HG03196 (cell line): ENCODE results near the gene CC2D2A.

Experiments
- ATAC-seq: cut with Tn5 transposase; IDR thresholded peaks from one replicate; pipeline ENCODE4 v1.9.1; 2021; ENCODE audit not compliant: unreplicated experiment

The CC2D2A gene

DNA sequence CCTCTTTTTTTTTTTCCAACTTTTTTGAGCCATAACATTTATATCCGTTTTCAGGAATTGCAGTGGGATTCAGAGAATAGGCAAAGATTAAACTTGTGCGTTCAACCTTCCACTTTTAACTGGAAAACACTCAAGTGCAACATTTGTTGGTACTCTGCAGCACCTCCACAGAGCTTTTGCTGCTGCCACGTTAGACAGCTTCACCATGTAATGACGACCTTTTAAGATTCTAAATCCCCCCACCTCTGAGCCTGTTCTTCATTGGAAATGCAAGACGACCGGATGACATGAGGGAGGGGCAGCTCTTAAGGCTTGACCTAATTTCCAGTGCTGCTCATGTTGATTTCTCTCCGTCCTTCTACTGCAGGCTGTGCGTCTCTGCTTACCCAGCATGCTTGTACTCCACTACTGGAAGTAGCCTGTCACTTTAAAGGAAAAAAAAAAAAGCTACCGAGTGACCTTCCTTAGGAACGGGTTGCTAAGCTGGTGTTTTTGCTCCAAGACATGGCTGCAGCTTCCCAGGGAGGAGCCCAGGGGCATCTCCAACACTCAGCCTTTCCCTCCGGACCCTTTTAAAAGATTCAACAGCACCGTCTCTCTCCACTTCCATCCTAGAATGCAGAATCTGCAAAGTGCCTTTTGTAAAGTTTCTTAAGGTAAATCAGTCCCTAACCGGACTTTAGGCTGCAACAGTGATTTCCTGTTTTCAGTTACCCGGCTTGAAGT lies at the start of gene CC2D2A:
CC2D2A (plus strand) TSS at position 481 of the 726 bp plus-strand sequence. CDS start 6,051 bp downstream, outside the sequence.
- no peak for ATAC-seq

DNA sequence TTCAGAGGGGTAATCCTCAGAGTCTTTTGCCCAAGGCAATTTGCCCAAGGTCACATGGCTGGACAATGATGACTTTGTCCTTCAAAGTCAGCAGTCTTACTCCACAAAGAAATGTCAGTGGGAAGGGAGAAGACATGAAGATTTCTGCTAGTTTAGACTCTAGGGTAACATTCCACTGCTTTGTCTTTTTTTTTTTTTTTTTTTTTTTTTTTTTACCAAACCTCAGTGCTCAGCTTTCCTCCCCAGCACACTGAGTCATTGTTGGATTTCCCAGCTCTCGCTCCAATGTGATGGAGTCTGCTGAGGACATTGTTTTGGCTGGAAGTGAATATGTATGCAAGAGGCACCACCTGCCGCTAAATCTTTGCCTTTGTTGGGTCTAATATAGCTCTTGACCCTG lies 49.0 kb upstream of the CC2D2A start:
- no peak for ATAC-seq

DNA sequence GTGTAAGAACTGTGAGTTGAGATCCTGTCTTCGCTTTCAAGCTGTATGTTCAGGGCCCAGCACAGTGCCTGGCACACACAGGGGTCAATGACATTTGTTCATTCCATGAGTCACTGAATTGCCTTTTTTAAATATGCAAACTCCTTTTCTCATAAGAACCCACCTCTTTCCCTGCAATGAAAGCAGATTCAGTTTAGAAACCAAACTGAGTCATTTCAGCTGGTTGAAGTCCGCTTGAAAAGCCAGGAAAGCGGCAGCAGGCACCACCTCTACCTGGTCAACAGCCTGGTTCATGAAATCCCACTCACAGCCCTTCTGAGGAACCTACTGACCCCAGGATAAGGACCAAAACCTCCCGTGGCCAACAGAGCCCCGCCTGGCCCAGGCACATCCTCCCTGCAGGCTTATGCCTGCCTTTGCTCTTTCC lies 46.4 kb upstream of the CC2D2A start:
- no peak for ATAC-seq

DNA sequence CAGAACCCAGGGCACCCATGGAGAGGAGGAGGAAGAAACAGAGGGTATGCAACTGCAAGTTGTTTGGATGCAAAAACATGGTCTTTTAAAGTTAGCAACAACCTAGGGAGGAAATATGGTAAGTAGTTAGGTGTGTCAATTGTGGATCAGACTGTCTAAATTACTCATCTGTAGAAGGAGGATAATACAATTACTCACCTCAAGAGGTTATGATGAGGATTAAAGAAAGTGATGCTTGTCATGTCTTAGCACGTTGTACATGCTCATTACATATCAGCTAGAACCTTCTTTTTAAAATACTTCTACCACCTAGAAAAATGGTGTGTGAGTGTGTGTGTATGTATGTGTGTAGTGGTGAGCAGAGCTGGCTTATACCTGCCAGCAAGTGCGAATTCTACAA lies 44.2 kb upstream of the CC2D2A start:
- no peak for ATAC-seq

DNA sequence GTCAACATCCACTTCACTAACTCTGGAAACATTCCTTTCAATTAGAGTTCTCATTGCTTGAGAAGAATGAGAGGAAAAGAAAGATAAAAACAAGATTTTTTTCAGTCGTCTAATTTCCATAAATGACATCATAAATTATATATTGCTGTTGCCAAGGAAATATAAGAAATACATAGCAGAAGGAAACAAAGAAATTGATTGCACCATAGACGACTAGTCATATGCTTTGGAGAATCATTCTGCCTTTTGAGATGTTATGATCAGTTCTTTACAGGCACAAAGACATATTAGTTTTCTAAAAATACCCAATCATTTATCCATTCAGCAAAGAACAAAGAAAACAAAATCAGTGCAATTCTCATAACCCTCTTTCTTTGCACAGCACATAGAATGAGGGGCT lies 42.5 kb upstream of the CC2D2A start:
- no peak for ATAC-seq

DNA sequence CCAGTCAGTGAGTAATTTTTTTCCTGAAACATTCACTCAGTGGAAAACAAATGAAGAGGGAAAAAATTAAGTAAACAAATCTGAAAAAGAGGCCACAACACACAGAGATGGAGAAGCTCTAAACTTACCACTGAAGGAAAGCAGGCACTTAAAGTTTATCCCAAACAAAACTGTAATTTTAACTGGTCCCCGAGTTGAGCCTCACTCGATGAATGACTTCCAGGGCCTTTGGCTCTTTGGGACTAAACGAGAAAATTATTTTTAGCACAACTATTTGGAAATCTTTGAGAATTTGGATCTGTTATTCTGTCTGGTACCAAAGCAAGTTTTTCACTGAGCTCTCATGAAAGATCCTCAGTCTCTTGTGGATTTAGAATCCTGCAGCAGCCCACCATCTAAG lies 42.0 kb upstream of the CC2D2A start, which contains the start of gene C1QTNF7:
C1QTNF7 (plus strand) TSS at position 333 of the 400 bp plus-strand sequence. CDS start 7,711 bp downstream, outside the sequence.
- no peak for ATAC-seq

DNA sequence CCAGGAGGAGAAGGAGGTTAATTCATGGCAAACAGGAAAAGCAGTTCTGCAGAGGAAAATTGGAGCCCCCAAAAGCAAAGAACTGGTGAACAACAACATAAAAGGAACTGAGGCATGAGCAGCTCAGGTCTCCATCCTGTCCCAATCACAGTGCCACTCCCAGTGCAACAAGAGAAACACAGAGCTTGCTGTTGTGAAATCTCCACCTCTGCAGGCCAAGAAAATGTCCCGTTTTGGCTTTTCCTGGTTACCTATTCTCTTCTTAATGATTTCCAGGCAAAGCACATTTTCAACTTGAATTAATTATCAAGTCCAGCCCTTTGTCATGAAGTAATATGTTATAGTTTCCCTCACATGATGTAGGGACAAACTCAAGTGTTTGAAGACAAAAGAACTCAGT lies 41.1 kb upstream of the CC2D2A start:
- no peak for ATAC-seq

DNA sequence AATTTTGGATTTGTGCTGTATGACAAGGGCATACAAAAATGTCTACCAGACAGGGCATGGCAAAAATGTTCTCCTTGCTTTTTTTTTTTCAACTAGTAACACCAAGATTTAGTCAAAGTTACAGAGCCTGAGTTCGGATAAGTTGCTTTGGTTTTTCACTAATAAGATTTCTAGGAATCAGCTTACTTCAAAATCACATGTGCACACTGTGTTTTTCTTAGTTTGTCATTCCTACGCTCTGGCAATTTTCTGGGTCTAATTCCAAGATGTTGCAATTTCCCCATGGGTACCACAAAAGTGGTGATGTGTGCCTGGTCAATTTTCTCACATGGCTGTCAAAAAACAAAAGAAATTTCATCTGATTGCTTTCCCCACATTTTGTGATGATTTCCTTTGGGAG lies 35.6 kb upstream of the CC2D2A start:
- ATAC-seq: no peak

DNA sequence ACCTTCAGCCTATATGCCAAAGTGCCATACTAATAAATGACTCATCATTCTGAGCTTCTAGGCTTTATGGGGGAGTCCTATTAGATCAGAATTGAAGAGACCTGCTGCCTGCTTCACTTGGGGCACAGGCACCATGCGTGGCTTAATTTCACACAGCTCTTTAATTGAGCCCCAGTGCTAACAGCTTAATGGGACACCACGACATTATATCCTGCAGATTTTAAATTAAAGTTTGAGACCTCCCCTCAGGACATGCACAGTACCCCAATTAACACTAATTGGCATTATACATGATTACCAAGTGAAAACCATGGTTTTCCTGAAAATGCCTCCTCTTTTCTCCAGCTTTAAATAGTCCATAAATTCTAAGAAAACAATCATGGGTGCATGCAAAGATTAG lies 35.0 kb upstream of the CC2D2A start:
- ATAC-seq: no peak

DNA sequence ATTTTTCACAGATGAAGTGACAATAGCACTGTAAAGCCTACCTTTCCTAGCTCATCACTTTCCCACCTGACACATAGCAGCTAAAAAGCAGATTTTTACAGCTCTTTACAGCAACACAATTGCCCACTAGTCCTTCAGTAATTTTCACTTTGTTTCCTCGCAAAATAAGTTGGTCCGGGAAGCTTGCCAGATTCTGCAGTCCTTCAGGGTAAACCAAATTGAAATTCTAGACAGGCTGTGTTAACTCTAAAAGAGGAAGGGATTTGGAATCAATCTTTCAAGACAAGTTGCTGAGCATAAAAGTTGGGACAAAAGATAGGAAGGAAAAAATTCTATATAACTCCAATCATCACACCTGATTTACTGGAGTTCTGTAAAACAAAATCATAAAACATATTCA lies 33.2 kb upstream of the CC2D2A start:
- ATAC-seq: no peak

DNA sequence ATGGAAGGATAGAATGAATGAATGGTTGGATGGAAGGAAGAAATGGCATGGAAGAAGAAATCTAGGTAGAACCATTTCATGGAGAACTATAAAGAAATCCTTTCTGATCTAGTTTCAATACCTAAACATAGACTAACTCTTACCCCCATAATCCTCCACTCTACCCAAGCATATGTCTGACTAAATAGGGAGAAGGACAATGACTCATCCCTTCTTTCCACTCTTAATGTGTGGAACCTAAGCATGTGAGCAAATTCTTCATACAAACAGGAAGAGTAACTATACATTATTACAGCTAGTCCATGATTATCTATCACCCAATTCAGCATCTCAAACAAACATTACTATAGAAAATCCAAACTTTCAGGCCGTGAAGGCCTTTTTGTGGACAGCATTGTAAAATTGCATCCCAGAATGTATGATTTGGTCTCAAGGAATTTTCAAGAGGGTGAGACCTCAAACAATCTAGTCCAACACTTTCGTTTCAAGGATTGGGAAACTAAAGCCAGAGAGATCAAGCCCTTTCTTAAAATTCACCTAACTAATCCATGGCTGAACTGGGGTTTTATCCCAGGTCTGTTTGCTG lies 30.6 kb upstream of the CC2D2A start:
- no peak for ATAC-seq

DNA sequence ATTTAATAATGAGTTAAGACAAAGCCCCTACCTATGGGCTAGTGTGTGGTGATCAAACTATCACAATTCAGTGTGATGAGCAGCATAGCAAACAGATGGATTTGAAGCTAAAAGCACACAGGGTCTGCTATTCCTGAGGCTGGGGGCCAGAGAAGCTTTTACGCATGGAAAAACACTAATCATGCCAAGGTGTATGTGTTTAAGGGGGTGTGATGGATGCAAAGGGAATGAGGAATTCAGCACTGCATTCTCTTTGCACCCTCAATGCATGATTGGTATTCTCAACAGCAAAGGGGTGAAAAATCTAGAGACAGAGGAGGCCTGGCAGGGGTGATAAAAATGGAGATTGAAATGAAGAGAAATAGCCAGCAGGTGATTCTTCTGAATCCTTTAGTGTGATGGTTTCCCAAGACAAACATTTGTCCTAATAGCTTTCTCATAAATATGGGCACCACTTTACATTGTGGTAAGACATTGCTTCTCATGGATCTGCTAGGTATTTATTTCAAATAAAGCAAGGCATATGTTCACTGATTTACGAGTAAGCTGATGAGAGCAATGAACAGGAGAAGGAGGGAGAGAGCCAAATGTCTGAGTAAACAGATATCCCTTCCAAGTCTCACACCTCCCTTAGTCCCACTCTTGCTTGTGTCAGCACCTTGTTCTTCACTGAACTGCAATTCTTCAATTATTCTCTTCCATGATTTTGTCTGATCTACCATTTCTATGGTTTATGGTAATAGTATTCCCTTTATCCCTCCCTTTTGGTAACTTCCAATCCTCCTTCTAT lies 26.1 kb upstream of the CC2D2A start:
- ATAC-seq: no peak

DNA sequence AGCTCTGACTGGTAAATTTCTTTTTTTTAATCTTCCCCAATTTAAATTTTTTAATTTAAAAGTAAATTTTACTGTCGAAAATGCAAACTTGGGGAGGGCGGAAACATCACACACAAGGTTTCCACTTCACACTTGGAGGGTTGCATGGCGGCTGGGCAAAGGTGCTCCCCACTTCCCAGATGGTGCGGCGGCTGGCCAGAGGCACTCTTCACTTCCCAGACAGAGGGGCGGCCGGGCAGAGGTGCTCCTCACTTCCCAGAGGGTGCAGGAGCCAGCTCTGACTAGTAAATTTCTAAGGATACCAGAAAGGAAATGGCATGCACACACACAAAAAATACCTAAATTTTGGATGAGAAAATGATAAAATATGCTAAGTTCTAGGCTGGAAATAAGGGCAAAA lies 25.4 kb upstream of the CC2D2A start:
- ATAC-seq: no peak

DNA sequence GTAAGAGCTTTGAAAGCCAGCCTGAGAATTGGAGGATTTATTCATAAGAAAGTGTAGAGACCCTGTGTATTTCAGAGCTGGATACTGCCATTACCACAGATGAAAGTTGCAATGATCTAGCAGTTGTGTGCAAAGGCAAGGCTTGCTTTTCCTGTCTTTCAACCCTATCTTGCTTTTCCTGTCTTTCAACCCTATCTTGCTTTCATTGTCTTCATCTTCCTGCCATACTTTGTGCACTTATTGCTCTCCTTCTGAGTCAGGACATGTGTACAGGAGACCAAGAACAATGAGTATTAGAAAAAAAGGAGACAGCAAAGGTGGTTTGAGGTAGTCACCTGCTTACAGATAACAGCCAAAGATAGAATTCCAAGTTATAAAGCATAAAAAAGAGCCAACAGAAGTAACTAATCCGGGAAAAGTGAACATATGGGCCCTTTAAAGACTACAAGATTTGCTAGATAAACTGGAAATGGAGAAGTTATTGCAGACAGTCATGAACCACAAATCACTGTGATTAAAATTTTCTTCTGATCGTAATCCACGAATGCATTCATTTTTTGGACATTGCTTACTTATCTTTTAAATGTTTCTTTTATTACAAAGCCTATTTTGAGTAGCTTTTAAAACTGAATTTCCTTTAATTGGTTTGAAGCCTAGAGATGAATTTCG lies 24.7 kb upstream of the CC2D2A start:
- ATAC-seq: no peak

DNA sequence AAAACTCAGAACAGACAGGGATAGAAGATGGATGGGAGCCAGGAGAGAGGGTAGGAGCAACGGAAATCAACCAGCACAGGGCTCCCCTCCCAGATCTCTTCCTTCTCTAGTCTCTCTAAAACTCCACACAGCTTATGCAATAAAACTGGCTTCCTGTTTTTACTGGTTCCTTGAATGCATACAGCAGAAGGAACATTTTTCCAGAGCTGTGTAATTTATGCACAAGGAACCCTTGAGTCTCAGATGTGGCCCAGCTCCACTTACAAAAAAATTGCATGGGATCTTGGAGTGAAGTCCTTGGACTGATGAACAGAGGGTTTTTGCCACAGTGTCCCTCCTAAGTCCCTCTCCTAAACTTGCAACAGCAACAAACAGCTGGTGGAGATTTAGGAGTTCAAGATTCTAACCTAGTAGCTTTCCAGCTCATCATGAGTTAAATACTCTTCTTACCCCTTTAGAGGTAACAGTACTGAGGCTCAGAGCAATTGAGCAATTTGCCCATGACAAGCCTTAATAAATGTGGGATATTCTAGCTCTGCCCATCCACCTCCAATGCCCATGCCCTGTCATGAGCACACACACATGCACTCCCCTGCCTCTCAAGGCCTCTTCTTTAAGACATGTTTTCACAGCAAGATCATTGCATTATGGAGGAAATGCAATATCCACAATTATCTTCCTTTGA lies 18.4 kb upstream of the CC2D2A start:
- no peak for ATAC-seq

DNA sequence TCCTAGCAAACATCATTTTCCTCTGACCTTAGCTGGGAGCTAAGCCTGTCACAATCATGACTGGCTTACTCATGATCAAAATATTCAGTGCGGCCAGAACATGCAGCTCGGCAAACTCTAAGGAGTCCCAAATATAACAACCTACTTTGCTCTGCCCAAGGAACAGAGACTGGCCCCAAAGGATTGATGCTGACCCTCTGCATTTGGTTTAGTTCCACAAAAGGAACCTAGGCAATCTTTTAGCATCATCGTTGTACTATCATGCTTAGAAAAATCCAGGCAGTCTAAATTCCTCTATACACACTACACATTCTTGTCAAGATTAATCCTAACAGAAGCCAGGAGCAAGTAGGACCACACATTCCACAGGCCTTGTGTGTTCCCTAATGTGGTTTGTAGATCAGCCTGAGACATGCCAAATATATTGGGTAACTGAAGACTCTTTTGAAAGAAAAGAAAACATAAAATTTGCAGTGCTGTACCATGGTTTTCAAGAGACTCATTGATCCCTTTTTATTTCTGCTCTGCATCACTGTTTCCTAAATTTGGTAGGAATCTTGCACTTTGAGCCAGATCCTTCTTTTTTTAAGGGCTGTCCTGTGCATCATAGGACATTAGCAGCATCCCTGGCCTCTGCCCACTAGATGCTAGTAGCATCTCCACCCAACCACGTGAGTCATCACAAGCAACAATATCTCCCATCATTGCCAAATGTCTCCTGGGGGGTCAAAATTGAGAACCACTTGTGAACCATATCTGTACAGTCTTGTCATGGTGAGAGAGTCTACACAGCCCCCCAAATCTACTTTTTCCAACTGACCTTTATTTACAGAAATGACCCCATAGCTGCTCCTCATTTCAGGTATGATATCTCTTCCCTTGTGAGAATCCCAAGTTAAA lies 17.6 kb upstream of the CC2D2A start:
- ATAC-seq: no peak

DNA sequence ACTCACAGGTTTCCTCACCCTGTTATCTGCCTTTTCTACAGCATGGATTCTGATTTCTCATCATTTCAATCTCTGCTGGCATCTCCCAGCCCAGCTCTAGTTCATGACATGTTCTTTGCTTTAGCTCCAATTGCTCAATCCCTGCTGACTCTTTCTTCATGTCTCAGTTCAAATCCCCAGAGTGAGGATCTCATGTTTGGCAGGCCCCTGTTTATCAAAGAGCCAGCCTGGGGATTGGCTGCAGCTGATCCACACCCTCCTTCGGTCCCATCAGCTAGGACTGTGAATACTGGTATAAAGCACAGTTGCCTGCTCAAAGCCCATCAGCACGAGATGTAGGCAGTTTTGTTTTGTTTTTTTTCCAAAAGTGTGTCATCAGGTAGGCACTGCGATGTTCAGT lies 14.4 kb upstream of the CC2D2A start:
- ATAC-seq: no peak

DNA sequence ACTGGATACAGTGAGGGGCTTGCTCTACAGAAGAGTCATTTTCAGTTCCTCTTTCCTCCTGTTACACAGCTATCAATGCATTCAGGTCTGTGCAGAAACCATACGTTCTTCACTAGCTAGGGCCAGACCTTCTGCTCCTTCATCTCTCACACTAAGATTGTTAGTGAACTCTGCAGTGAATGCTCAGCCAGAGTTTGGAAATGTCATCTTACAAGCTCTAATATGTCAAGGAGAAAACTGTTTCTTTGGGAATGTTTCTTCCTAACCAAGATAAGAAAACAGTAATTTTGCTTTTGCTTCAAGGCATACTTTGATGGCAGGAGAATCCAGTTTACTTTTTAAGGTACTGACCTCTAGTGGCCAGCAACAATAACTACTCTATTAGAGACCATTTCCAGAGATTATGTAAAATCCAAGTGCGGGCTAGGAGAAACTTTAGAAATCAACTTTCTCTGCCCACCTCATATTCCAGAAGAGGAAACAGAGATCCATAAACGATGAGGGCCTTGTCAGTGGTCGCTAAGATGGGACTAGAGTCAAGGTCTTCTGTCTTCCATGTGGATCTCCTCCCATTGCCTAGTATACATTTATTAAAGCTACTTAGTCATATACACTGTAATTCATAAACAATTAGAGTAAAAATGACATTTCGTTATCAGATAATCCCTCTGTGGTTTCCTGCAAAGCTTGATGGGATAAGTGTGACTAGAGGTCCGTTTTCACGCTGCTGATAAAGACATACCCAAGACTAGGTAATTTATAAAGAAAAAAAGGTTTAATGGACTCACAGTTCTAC lies 12.1 kb upstream of the CC2D2A start:
- ATAC-seq: peak; percentile 84

DNA sequence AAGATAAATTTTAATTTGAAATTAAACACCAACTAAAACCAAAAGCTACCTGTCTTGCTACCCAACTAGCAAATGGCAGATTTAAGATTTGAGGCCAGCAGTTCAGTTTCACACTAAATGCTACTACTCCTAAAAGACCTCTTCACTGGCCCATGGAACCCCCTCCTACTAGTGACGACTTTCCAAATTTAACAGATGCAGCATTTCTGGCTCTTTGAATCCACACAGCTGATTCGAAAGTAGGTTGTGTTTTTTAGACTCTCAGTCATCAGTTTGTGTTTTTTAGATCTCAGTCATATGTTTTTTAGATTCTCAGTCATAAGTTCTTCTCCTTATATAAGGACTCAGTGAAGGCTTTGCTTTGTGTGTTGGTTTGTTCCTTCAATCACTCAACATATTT lies 11.1 kb upstream of the CC2D2A start:
- no peak for ATAC-seq
